NK-92 (cell line): ENCODE data around the gene SOX12.

Experiments used
- DNase-seq: peaks from one replicate; lab custom pipeline; 2025; ENCODE audit not compliant: unreplicated experiment; lab: John Stamatoyannopoulos, UW

SOX12 gene

GRCh38 chr20:325045-325888 lies at the start of gene SOX12:
Gene SOX12 (plus strand): TSS chr20:325552. CDS start chr20:325925, 373 bp downstream.
- peak; percentile 73 for DNase-seq

GRCh38 chr20:275791-276190 lies 49.6 kb upstream of the SOX12 start:
- no peak for DNase-seq

DNA sequence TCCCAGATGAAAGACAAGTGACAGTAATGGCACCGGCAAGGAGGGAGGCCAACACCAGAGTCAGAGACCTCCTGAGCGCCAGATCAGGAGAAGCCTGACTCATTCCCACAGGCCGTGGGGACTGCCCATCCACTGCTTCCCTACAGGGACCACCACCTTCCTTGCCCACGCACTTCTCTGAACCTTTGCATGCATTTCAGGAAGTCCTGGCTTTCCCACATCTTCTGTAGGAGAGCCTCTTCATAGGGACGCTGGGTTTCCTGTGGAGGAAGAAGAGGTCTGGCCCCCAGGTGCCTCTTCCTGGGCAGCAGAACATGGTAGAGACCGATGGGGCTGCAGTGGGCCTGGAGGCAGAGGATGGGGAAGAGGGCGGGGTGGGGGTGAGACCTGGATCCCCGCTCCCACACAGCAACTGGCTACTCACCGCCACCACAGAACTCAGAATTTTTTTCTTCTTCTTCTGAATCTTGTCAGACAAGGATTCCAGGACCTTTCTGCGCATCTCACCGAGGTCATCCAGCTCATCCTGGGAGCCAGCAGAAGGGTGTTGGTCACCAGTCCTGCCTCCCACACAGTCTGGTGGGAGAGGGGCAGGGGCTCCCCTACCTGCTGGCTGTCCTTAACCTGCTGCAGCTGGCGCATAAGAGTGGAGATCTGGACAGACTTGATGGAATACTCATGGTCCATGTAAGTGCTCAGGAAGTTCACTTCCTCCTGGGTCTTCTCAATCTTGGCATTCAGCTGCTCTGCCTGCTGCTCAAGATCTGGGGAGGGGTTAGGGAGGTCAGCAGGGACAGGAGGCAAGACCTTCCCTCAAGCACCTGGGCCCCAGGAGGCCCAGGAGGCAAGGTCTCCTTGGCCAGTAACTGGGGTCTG lies 48.5 kb upstream of the SOX12 start:
- DNase-seq: no peak

DNA sequence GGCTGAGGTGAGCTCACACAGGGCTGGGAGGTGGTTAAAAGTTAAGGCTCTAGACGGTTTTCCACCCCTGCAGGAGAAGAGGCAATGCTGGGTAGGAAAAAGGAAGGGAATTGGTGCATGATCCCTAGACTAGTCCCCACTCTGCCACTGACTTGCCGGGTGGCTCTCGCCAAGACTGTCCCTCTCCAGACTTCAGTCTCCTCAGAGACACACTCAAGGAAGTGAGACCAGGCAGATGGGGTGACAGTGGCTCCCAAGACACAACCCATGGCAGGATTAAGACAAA lies 47.9 kb upstream of the SOX12 start:
- DNase-seq: no peak

DNA sequence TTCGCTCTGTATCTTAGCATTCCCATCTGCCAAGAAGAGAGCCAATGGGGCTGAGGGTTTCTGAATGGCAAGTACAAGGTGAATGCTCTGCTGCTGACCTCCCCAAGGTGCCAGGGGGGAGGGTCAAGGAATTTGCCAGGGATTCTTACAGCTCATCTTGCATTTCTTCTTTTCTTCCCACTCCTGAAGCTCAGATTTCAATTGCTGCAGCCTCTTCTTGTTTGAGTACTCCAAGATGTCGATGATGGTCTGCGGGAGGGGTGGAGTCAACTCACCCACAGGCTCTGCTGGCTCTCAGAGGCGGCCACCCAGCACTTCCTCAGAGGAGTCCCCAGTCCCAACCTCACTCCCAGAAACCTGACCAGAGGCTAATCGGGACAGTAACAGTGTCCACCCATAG lies 47.2 kb upstream of the SOX12 start:
- DNase-seq: no peak

- no peak for DNase-seq
Measured at GRCh38 chr20:278607-279571, 46.5 kb upstream of the SOX12 start.

DNA sequence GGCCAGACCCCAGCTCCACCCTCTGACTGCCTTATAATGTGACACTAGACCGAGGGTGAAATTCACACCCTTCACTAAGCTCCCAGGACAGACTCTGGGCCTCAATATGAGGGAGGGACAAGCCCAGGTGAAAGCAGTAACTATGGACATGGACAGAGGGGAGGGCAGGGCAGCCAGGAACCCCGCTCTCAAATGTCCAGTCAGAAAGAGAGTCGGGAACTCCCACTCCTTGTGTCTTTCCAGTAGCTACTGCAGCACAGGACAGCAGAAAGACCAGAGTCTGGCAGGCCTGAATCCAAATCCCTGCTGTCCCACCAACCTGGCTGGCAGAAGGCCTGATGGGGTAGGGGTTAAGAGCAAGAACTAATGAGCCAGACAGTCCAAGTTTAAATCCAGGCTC lies 41.2 kb upstream of the SOX12 start:
- DNase-seq: no peak

- no peak for DNase-seq
Measured at GRCh38 chr20:286508-286907, 38.8 kb upstream of the SOX12 start.

GRCh38 chr20:288956-289692 lies 36.2 kb upstream of the SOX12 start:
- no peak for DNase-seq

- DNase-seq: no peak
Measured at GRCh38 chr20:289693-290083, 35.7 kb upstream of the SOX12 start.

DNA sequence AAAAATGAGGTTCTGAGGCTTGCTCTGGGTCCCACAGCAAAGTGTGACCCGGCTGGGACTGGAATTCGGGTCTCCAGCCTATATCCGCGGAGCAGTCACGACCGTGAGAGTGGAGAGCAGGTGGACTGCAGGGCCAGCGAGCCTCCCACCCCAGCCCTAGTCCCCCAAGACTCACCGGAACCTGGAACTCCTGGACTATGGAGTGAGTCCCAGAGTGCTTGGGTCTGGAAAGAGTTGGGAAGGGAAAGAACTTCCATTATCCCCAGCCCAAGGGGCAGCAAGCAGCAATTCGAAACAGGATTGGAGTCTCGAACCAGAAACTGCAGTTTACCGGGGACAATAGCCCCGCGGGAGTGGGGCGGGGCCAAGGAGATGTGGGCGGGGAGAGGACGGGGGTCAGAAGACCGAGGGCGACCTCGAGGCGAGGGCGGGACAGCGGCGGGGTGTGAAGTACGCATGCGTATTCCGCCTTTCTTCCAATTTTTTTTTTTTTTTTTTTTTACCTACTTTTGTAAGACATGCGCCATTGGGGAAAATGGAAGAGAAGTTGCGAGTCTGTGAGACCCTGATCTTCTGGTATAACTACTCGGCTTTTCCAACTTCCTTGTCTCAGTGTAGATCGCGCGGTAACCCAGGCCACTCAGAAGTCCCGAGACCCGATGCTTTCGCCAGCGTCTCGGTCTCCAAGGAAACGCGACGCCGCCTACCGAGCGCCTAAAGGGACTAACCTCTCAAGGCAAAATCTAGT lies 35.1 kb upstream of the SOX12 start, which contains the start of gene C20orf96:
Gene C20orf96 (minus strand): TSS at position 667 of the 748 bp plus-strand sequence. CDS start 140 bp downstream, at position 527.
- DNase-seq: no peak

DNA sequence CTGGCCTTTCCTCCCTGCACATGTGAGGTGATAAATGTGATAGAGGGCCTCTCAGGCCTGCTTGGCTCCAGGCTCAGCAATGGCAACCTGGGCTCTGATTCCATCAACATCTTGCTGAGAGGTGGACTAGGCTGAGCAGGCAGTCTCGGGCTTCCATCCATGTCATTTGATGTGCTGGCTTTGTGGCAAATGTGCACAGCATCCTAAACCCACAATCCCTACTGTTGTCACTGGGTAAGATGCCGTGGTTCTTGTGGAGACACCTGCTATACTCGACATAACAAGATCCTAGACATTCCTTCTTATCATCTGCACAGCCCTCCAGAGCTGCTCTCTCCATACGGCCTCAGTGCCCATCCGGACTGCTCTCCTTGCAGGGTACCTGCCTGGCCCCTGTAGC lies 30.8 kb upstream of the SOX12 start:
- no peak for DNase-seq

- DNase-seq: no peak
Measured at GRCh38 chr20:295804-296203, 29.5 kb upstream of the SOX12 start.

- no peak for DNase-seq
Measured at GRCh38 chr20:297098-297924, 28.0 kb upstream of the SOX12 start, which contains the start of gene ZCCHC3. Gene ZCCHC3 (plus strand): TSS chr20:297570. CDS start chr20:297587, 17 bp downstream.

DNA sequence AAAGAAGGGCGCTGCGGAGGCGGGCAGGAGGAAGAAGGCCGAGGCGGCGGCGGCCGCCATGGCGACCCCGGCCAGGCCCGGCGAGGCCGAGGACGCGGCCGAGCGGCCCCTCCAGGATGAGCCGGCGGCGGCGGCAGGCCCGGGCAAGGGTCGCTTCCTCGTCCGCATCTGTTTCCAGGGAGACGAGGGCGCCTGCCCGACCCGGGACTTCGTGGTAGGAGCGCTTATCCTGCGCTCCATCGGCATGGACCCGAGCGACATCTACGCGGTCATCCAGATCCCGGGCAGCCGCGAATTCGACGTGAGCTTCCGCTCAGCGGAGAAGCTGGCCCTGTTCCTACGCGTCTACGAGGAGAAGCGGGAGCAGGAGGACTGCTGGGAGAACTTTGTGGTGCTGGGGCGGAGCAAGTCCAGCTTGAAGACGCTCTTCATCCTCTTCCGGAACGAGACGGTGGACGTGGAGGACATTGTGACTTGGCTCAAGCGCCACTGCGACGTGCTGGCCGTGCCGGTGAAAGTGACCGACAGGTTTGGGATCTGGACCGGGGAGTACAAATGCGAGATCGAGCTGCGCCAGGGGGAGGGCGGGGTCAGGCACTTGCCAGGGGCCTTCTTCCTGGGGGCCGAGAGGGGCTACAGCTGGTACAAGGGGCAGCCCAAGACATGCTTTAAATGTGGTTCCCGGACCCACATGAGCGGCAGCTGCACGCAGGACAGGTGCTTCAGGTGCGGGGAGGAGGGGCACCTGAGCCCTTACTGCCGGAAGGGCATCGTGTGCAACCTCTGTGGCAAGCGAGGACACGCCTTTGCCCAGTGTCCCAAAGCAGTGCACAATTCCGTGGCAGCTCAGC lies 27.2 kb upstream of the SOX12 start:
- DNase-seq: no peak

DNA sequence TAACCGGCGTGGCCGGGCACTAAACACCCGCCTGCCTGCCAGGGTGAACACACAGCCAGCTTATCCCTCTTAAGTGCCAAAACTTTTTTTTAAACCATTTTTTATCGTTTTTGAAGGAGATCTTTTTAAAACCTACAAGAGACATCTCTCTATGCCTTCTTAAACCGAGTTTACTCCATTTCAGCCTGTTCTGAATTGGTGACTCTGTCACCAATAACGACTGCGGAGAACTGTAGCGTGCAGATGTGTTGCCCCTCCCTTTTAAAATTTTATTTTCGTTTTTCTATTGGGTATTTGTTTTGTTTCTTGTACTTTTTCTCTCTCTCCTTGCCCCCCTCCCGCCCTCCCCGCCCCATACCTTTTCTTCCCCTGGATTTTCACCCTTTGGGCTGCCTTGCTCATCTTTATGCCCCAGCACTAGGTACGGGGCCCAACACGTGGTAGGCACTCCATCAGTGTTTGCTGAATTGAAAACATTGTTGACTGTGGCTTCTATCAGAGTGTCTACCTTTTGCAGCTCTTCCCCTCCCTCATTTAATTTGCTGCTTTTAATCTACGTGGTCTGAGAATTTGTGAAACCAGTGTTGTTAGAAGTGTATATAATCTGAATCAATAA lies 26.5 kb upstream of the SOX12 start:
- no peak for DNase-seq

DNA sequence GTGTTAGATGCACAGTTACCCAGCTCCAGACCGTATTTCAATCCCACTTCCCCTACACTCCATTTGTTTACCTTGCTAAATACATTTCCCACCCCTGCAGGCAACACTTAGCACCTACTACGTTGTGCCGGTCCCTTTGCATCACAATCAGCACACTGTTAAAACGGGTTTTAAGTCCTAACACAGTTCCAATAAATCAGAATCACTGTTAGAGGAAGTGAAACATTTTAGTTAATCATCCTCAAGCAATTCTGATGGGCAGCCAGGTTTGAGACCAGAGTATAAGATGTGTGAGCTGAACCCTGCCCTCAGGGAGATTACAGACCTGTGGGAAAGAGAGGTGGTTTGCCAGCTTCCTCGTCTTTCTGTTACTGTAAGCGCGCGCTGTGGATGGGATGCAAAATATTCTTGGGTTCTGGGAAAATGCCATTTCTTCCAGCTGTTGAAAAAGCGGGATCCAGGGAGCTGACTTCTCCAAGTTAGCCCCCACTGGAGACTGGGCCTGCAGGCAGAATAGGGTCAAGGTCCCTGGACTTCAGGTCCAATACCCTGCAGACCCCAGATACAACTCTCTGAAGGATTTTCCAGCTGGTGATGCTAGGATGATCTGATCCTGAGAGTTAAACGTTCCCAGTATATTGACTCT lies 24.9 kb upstream of the SOX12 start:
- no peak for DNase-seq
